AG10803 (cell line): ENCODE measurements around the gene CDSN.

Source experiments
- DNase-seq: peaks from one replicate; pipeline ENCODE4 v3.0.0; 2010; ENCODE audit warnings: low read depth
- H3K4me3 ChIP-seq: 2 replicates; pipeline ENCODE4 v1.5.1; 2011; ENCODE audit warnings: mild to moderate bottlenecking, low read length, control low read depth
- TF ChIP-seq, protein P1 (sequence below): conservative IDR thresholded peaks from 2 replicates; pipeline ENCODE4 v1.5.1; 2011; ENCODE audit warnings: mild to moderate bottlenecking, low read length, control low read depth, inconsistent platforms

CDSN gene

GRCh38 chr6:31143148-31143547 lies 22.9 kb upstream of the CDSN start:
- peak; percentile 71 for DNase-seq
- H3K4me3 ChIP-seq, result no peak overlapping the region
- TF ChIP-seq, protein P1, sequence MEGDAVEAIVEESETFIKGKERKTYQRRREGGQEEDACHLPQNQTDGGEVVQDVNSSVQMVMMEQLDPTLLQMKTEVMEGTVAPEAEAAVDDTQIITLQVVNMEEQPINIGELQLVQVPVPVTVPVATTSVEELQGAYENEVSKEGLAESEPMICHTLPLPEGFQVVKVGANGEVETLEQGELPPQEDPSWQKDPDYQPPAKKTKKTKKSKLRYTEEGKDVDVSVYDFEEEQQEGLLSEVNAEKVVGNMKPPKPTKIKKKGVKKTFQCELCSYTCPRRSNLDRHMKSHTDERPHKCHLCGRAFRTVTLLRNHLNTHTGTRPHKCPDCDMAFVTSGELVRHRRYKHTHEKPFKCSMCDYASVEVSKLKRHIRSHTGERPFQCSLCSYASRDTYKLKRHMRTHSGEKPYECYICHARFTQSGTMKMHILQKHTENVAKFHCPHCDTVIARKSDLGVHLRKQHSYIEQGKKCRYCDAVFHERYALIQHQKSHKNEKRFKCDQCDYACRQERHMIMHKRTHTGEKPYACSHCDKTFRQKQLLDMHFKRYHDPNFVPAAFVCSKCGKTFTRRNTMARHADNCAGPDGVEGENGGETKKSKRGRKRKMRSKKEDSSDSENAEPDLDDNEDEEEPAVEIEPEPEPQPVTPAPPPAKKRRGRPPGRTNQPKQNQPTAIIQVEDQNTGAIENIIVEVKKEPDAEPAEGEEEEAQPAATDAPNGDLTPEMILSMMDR, result no peak

GRCh38 chr6:31142361-31142761 lies 22.1 kb upstream of the CDSN start:
- no peak overlapping the region for H3K4me3 ChIP-seq
- DNase-seq, result no peak
- TF ChIP-seq, protein P1, result no peak

DNA sequence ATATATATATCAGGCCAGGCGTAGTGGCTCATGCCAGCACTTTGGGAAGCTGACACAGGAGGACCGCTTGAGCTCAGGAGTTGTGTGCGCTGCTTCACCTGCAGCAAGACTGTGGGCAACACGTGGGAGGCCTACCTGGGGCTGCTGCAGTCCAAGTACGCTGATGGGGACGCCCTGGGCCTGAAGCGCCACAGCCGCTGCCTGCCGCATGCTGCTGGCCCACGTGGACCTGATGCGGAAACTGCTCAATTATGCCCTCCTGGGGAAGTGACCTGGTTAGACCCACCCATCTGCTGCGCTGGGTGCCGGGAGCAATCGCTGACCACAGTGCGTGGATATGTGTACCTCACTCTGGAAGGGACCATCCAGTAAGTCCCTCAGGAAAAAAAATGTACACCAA lies 20.4 kb upstream of the CDSN start:
- no peak for DNase-seq
- TF ChIP-seq, protein P1, result no peak

GRCh38 chr6:31139599-31139998 lies 19.4 kb upstream of the CDSN start:
- peak; percentile 54 for DNase-seq
- no peak overlapping the region for H3K4me3 ChIP-seq
- TF ChIP-seq, protein P1, result no peak

More for the DNA sequence above, 20.4 kb upstream of the CDSN start:
- no peak overlapping the region for H3K4me3 ChIP-seq

GRCh38 chr6:31138982-31139381 lies 18.7 kb upstream of the CDSN start, which contains the start of gene PSORS1C2:
TSS of gene PSORS1C2 (minus strand) at chr6:31139066. CDS start at chr6:31139026, 40 bp downstream.
- TF ChIP-seq, protein P1, result no peak
- H3K4me3 ChIP-seq, result no peak within 1 kb of the TSS

GRCh38 chr6:31135710-31136109 lies 15.5 kb upstream of the CDSN start:
- H3K4me3 ChIP-seq, result no peak overlapping the region
- no peak for DNase-seq
- TF ChIP-seq, protein P1, result no peak

More at GRCh38 chr6:31138982-31139381, 18.7 kb upstream of the CDSN start, which contains the start of gene PSORS1C2:
- no peak for DNase-seq

GRCh38 chr6:31132806-31133205 lies 12.6 kb upstream of the CDSN start:
- DNase-seq, result no peak
- no peak overlapping the region for H3K4me3 ChIP-seq
- TF ChIP-seq, protein P1, result no peak
